DND-41 (cell line): Measurements from ENCODE around the gene TGFB1.

Experiments used
- ATAC-seq: fragments of 200-7000 bp; cut with Tn5 transposase; 3 replicates; pipeline ENCODE4 v1.9.1; 2021; ENCODE audit warnings: low read depth; ENCODE audit not compliant: insufficient read depth
- DNase-seq: peaks from one replicate; pipeline ENCODE4 v3.0.0-alpha.2; 2020
- H2AFZ ChIP-seq: 2 replicates; pipeline ENCODE4 v1.6.0; 2012; ENCODE audit warnings: low read depth, low read length
- H3K27ac ChIP-seq: 2 replicates; pipeline ENCODE4 v1.5.1; 2012; ENCODE audit warnings: low read length, inconsistent platforms
- H3K27me3 ChIP-seq: fragments of 200-600 bp; sonication (generic); 2 replicates; pipeline ENCODE4 v1.6.0; 2012; ENCODE audit warnings: low read length, mild to moderate bottlenecking, inconsistent platforms; ENCODE audit not compliant: insufficient read depth, poor library complexity
- H3K36me3 ChIP-seq: 2 replicates; pipeline ENCODE4 v1.5.1; 2012; ENCODE audit warnings: low read length, inconsistent platforms; ENCODE audit not compliant: insufficient read depth
- H3K4me1 ChIP-seq: 2 replicates; pipeline ENCODE4 v1.5.1; 2012; ENCODE audit warnings: mild to moderate bottlenecking, low read length; ENCODE audit not compliant: insufficient read depth
- H3K4me2 ChIP-seq: 2 replicates; pipeline ENCODE4 v1.6.0; 2012; ENCODE audit warnings: mild to moderate bottlenecking, moderate library complexity, low read length, inconsistent platforms; ENCODE audit not compliant: insufficient read depth
- H3K4me3 ChIP-seq, 2 experiments: fragments of 200-600 bp in 1 of 2; shearing (Covaris generic) in 1 of 2; 2 replicates each; pipeline ENCODE4 v1.5.1; 2012 to 2016; ENCODE audit warnings: inconsistent platforms in 2 of 2, low read length in 2 of 2, mild to moderate bottlenecking in 2 of 2, low read depth in 1 of 2, moderate library complexity in 1 of 2
- H3K79me2 ChIP-seq: 2 replicates; pipeline ENCODE4 v1.6.0; 2012; ENCODE audit warnings: low read length, inconsistent platforms; ENCODE audit not compliant: insufficient read depth
- H3K9ac ChIP-seq: 2 replicates; pipeline ENCODE4 v1.6.0; 2012; ENCODE audit warnings: low read depth, mild to moderate bottlenecking, inconsistent platforms, low read length, moderate library complexity
- H3K9me3 ChIP-seq: 2 replicates; pipeline ENCODE4 v1.5.1; 2012; ENCODE audit warnings: low read length, moderate library complexity, mild to moderate bottlenecking, inconsistent platforms; ENCODE audit not compliant: insufficient read depth, severe bottlenecking
- H4K20me1 ChIP-seq: 2 replicates; pipeline ENCODE4 v1.6.0; 2012; ENCODE audit warnings: low read length; ENCODE audit not compliant: insufficient read depth
- EZH2 ChIP-seq: IDR thresholded peaks from 3 replicates; pipeline ENCODE4 v1.6.1; 2012; ENCODE audit warnings: borderline replicate concordance, low read depth, mild to moderate bottlenecking, moderate library complexity, low read length, inconsistent platforms; ENCODE audit not compliant: severe bottlenecking
- TF ChIP-seq, protein P1 (sequence below): IDR thresholded peaks from 2 replicates; pipeline ENCODE4 v1.5.1; 2012; ENCODE audit warnings: borderline replicate concordance, low read length, moderate library complexity, mild to moderate bottlenecking; ENCODE audit not compliant: poor library complexity, severe bottlenecking; ENCODE audit errors: extremely low read depth

The TGFB1 gene

DNA sequence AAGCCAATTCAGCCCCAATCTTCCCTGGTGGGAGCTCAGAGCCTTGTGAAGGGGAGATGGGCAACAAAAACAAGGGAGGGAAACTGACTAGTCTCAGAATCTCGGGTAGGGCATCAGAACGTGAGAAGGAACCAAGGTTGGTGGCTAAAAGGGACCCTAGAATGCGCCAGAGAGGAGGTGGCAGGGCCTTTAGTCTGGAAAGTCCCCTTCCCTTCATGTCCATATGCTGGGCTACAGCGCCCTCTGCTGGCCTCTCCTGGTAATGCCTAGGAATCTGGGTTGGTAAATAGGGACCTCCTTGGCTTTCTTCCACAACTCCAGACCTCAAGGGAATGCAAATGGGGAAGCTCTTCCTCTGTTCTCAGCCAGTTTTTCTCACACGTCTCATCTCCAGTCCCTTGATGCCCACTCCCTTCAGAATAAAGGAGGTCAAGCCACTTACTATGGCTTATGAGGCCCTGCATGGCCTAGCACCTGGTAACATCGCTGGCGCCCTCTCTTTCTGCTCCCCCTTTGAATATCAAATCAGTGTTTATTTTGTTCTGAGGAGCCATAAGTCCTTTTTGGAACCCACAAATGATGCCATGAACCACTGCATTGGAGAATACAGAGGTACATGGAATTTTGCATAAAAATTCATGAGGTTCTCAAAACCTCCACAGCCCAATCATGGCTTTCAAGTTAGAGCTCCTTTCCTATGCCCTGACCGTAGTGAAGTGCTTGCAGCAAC is 45.1 kb downstream of the TGFB1 start:
- peak; percentile 87 for DNase-seq
- peak; percentile 62 for ATAC-seq
- H3K9me3 ChIP-seq = no peaks in the 10 kb centered on the region
- peaks cover 56% of the 10 kb centered on the region for H3K36me3 ChIP-seq
- TF ChIP-seq EZH2 = no peak
- TF ChIP-seq, protein P1, sequence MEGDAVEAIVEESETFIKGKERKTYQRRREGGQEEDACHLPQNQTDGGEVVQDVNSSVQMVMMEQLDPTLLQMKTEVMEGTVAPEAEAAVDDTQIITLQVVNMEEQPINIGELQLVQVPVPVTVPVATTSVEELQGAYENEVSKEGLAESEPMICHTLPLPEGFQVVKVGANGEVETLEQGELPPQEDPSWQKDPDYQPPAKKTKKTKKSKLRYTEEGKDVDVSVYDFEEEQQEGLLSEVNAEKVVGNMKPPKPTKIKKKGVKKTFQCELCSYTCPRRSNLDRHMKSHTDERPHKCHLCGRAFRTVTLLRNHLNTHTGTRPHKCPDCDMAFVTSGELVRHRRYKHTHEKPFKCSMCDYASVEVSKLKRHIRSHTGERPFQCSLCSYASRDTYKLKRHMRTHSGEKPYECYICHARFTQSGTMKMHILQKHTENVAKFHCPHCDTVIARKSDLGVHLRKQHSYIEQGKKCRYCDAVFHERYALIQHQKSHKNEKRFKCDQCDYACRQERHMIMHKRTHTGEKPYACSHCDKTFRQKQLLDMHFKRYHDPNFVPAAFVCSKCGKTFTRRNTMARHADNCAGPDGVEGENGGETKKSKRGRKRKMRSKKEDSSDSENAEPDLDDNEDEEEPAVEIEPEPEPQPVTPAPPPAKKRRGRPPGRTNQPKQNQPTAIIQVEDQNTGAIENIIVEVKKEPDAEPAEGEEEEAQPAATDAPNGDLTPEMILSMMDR = peak; percentile 100
- peak overlapping the region; percentile 70 for H3K9ac ChIP-seq
- H3K27me3 ChIP-seq = no peaks in the 10 kb centered on the region
- peaks cover 40% of the 10 kb centered on the region for H3K79me2 ChIP-seq
- H3K4me1 ChIP-seq = peaks cover 80% of the 10 kb centered on the region
- H3K27ac ChIP-seq = peak overlapping the region; percentile 97
- no peak overlapping the region for H2AFZ ChIP-seq
- H4K20me1 ChIP-seq = peaks cover 33% of the 10 kb centered on the region
- H3K4me3 ChIP-seq = peak overlapping the region in 1 of 2 experiments; percentile 65; a peak in 1 of 4 replicates
- H3K4me2 ChIP-seq = peak overlapping the region; percentile 80

GRCh38 chr19:41307954-41308449 is 45.7 kb downstream of the TGFB1 start:
- peaks cover 82% of the 10 kb centered on the region for H3K4me1 ChIP-seq

GRCh38 chr19:41307090-41307875 is 46.4 kb downstream of the TGFB1 start:
- DNase-seq (peak; percentile 27), ATAC-seq (peak; percentile 20; the same call in 1 of the 3 replicates)
- H3K9ac ChIP-seq = peak overlapping the region; percentile 46
- peaks cover 29% of the 10 kb centered on the region for H3K79me2 ChIP-seq
- H3K4me2 ChIP-seq = peak overlapping the region; percentile 80
- peaks cover 35% of the 10 kb centered on the region for H4K20me1 ChIP-seq
- H3K4me3 ChIP-seq = no peak overlapping the region
- peaks cover 56% of the 10 kb centered on the region for H3K36me3 ChIP-seq
- no peak overlapping the region for H2AFZ ChIP-seq
- no peaks in the 10 kb centered on the region for H3K27me3 ChIP-seq
- H3K4me1 ChIP-seq = peaks cover 79% of the 10 kb centered on the region
- no peaks in the 10 kb centered on the region for H3K9me3 ChIP-seq
- peak overlapping the region; percentile 78 for H3K27ac ChIP-seq
- no peak for TF ChIP-seq EZH2
- TF ChIP-seq, protein P1 = no peak

More at GRCh38 chr19:41307954-41308449, 45.7 kb downstream of the TGFB1 start:
- Histone ChIP-seq H3K36me3 (peaks cover 56% of the 10 kb centered on the region), H3K9me3 (no peaks in the 10 kb centered on the region), H3K27me3 (no peaks in the 10 kb centered on the region), H4K20me1 (peaks cover 35% of the 10 kb centered on the region), H2AFZ (no peak overlapping the region), H3K4me2 (peak overlapping the region; percentile 80), H3K9ac (peak overlapping the region; percentile 46), H3K4me3 (peak overlapping the region in 1 of 2 experiments; percentile 8; a peak in 1 of 4 replicates), H3K27ac (peak overlapping the region; percentile 78), H3K79me2 (peaks cover 37% of the 10 kb centered on the region)
- TF ChIP-seq EZH2 = no peak
- TF ChIP-seq, protein P1 = no peak
- ATAC-seq (no peak), DNase-seq (no peak)
